NCI-H1105 treated with DMSO at 0.1 percent for 48 hours (cell line): ENCODE results near the gene MELK.

Experiments
- DNase-seq: peaks from one replicate; lab custom pipeline; 2025; lab: John Stamatoyannopoulos, UW

Gene MELK

GRCh38 chr9:36676091-36676490, 103.4 kb downstream of the MELK start:
- DNase-seq = no peak

GRCh38 chr9:36676778-36677485, 104.2 kb downstream of the MELK start:
- DNase-seq = no peak

DNA sequence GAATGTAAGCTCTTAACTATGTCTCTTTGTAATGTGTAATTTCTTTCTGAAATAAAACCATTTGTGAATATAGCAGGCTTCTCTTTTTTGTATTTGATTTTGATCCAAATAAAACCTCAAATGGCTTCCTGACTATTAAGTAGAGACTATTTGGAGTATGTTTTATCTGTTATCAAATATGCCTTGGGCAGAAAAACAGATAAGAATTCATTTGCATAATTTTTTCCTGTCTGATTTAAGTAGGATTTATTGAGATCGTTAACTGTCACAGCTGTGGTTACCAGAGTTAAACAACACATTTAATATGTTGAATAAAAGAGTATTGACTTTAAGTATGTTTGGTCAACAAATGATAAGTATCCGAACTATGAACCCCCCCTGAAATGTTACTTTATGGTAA, 104.9 kb downstream of the MELK start:
- no peak for DNase-seq

- DNase-seq = no peak
These were observed 107.0 kb downstream of the MELK start for GRCh38 chr9:36679710-36680109.

DNA sequence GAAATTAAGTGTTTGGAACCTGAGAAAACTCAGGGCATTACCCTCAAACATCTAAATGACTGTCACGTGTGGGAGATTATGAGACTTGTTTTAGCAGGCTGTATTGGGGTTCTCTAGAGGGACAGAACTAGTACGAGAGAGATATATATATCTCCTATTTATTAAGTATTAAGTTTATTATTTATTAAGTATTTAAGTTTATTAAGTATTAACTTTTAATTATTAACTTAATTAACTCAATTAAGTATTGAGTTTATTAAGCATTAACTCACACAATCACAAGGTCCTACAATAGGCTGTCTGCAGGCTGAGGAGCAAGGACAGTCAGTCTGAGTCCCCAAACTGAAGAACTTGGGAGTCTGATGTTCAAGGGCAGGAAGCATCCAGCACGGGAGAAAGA, 113.8 kb downstream of the MELK start:
- DNase-seq = no peak

GRCh38 chr9:36690412-36691168, 117.9 kb downstream of the MELK start:
- no peak for DNase-seq

GRCh38 chr9:36691671-36692070, 119.0 kb downstream of the MELK start:
- DNase-seq = no peak

DNA sequence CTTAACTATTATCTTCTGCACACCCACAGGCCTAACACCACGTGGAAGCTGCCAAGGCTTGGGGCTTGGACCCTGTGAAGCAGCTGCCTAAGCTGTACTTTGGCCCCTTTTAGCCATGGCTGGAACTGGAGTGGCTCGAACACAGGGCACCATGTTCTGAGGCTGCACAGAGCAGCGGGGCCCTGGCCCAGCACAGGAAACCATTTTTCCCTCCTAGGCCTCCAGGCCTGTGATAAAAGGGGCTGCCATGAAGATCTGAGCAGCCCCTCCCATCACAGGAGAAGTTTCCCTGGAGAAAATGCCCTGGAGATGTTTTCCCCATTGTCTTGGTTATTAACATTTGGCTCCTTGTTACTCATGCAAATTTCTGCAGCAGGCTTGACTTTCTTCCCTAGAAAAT, 126.3 kb downstream of the MELK start:
- DNase-seq = no peak

DNA sequence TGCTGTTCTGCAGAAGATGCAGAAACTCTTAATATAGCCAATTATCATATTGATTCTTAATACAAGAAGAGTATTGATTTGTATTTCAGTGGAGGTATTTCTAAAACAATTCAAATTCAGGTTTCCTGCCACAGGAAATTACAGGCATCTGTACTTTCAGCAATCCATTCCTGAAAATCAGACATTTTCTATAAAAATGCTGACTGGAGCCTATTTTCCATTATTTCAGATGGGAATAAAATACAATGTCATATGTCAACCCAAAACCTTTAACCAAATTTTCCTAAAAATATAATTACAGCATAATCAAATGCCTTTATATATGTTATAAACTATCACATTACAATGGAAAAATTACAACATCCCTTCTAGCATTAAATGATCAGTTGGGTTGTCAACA, 131.5 kb downstream of the MELK start:
- no peak for DNase-seq

DNA sequence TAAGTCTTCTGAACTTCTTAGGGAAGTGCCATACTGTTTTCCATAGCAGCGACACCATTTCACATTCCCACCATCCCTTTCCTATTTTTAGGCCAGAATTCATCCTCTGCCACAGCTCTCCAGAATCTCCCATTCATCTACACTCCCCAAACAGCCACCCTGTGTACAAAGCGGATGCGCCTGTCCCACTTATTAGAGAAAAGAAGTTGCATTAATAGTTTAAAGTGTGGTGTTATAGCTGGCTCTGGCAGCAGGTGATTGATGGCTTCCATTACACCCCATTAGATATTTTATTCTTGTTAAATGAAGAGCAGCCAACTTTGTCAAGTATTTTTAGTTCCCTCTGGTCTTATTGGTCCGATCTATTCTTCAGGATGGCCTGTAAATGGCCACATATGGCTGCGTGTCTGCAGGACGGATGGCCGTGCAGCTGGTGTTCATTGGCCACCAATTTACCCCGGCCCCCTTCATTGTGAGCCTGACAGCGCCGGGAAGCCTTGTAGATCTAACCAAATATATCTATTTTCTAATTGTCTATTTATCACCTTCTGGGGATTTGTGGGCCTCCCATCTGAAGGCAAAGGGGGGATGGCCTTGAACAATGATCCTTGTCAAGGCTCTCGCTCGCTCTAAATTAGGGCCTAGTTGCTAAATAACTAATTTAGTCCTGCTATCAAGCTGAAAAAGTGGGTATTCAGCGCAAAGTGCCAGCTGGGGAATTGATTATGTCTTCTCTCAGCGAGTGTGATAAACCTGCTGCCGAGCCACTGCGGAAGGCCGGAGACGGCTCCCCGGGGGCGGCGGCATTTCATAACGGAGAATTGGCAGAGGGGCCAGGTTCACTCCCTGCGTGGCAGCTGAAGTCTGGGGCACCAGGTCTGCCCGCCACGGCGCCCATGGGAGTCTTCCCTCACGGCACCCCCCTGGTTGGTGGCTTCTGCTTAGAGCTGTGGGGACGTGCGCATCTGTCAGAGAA, 141.1 kb downstream of the MELK start:
- no peak for DNase-seq

- no peak for DNase-seq
These were observed 143.8 kb downstream of the MELK start for GRCh38 chr9:36716496-36716895.

- no peak for DNase-seq
These were observed 144.6 kb downstream of the MELK start for GRCh38 chr9:36717276-36717675.

DNA sequence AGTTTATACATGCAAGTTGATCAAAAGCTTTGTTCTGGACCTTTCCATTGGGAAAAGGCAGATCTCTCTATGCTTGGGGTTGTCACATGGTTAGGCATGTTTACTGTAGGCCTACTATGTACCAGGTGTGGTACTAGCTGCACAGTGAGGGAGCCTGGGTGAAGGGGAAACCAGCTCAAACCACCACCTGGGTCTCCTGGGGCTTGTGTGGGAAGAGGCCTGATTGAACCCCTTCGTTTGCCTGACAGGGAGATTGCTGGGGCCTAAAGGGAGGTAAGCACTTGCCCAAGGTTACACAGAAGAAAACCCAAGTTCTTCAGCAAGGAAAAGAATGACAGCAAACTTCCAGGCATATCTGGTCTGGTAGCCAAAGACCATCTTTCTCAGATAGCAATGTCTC, 145.9 kb downstream of the MELK start:
- no peak for DNase-seq

GRCh38 chr9:36720043-36720442, 147.3 kb downstream of the MELK start:
- DNase-seq = no peak

DNA sequence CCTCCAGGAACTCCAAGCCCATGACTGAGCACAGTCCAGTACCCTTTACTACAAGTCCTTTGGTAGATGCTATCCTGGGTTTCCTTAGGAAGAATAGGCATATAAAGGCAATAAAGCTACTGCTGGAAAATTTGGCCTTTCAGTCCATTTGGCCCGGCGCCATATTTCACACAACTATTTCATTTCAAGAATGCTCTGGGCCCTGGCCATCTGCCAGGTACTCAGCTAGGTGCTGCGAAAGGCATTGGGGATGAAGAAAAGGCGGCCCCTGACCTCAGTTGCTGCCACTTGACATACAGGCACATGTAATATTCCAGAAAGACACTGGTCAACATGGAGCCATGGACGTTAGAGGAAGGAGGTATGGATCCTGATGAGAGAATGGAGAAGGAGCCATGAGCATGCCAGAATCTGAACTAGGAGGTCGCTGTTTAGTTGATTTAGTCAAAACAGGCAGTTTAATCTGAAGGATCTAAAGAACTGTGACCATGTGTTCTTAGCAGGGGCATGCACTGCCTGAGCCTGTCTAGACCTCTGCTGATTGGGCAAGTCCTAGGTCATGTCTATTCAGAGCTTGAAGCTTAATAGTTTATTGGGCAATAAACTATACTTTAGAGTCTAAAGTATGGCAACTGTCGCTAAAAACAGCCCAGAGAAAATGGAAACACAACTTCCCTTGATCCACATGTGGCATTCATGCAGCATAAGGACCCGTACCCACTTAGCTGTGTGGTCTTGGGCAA, 149.3 kb downstream of the MELK start:
- peak; percentile 69 for DNase-seq

- DNase-seq = peak; percentile 25
These were observed 153.2 kb downstream of the MELK start for GRCh38 chr9:36725777-36726356.
